CD1c-positive myeloid dendritic cell (primary cell): ENCODE measurements around the gene SLC35F1.

Source experiments
- DNase-seq: peaks from one replicate; pipeline ENCODE4 v3.0.0-alpha.2; 2016; ENCODE audit errors: extremely low spot score

SLC35F1 gene

DNA sequence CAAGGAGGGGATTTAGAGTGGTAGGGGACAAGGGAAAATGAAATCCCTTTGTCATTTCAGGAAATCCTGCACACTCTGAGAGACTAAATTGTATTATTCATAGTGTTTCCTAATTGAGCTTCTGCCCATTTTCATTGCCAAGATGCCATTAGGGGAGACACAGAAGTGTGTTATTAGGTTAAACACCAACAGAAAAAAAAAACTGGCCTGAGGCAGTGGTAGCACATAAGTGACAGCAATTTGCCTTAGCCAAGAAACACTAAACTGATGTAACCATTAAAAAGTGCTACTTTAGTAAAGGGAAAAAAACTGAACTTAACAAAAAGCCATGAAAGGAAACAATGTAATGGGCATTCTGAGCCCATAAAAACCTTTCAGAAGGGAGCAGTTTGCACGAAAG, 370.6 kb downstream of the SLC35F1 start:
- no peak for DNase-seq

DNA sequence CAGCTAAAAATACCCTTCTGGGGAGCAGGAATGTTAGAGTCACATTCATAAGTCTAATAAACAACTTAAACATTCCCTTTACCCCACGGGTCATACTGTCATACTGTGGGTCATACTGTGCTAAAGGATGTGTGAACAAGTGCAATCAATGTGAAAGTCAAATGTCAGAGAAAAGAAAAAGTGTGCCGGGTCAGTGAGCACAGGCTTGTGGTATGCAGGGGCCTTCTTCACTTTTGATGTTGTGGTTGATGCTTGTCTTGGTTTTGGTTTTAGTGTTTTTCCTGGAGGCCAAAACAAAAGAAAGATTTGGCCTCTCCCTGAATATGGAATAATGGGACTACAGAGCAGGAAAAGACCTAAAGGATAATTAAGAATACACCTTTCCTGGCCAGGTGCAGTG, 373.1 kb downstream of the SLC35F1 start:
- DNase-seq: no peak

- no peak for DNase-seq
These were observed 374.2 kb downstream of the SLC35F1 start for GRCh38 chr6:118281291-118281690.

DNA sequence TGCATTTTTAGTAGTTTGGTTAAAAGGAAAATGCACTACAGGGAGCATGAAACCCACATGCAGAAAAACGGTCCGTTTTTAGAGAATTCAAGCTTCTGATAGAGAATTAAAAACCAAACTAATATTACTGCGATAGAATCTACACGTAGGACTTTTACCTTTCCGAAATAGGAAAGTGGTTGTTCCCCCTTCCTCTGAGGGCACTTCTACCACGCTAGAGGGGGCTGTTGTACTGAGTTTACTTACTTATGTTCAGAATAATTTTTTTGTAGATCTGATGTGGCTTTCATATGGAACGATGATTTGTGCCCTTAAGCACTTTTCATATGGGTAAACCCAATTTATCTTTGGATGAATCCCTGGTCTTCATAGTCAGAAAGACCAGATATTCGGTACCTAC, 376.7 kb downstream of the SLC35F1 start:
- peak; percentile 59 for DNase-seq

GRCh38 chr6:118284736-118285360, 377.8 kb downstream of the SLC35F1 start:
- DNase-seq: no peak

DNA sequence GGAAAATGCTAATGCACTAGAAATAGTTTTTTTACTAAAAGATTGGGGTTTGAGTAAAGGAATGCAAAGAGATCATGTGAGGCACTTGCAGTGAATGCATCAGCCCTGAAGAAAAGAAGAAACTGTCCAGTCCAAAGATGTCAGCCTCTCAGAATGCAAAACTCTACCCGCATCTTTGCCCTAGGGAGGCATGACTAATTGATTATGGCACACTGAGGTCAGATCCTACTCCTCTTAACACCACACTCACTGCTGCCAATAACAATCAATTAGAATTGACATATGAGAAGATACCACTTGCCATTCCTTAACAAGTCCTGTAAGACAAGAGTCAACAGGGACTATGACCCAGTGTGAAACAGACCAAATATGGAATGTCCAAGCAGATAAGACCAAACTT, 378.7 kb downstream of the SLC35F1 start:
- no peak for DNase-seq

DNA sequence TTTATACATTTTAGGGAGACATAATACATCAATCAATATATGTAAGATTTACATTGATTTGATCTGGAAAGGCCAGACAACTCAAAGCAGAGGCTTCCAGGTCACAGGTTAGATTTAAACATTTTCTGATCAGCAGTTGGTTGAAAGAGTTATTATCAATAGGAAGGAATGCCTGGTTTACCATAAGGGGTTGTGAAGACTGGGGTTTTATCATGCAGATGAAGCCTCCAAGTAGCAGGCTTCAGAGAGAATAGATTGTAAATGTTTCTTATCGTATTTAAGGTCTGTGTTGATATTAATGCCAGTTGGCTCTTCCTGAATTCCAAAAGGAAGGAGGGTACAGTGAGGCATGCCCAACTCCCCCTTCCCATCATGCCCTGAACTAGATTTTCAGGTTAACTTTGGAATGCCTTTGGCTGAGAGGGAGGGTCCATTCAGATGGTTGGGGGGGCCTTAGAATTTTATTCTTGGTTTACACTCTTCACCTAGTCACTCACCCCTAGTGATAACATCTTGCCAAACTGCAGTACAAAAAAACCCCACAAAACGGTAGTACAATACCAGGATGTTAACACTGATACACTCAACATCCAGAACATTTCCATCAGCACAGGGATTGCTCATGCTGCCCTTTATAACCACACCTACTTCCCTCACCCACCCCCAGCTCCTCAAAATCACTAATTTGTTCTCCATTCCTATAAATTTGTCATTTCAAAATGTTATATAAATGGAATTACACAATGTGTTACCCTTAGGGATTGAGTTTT, 381.5 kb downstream of the SLC35F1 start:
- no peak for DNase-seq

DNA sequence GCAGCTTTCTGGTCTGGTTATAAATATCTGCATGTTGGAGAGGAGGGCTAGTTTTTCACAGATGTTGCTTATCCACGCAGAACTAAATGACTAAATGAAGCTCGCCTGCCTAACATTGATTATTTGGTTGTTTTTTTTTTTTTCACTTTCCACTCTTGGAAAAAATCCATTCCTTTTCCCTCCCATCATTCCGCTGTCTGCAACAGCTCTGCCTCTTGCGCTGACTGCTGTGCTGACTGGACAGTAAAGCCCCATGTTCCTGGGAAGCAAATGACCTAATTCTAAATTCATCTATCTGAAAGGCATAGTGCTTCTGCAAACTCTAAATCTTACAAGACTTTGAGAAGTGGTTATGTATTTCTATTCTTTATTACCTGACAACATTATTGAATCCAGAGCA, 385.5 kb downstream of the SLC35F1 start:
- no peak for DNase-seq

DNA sequence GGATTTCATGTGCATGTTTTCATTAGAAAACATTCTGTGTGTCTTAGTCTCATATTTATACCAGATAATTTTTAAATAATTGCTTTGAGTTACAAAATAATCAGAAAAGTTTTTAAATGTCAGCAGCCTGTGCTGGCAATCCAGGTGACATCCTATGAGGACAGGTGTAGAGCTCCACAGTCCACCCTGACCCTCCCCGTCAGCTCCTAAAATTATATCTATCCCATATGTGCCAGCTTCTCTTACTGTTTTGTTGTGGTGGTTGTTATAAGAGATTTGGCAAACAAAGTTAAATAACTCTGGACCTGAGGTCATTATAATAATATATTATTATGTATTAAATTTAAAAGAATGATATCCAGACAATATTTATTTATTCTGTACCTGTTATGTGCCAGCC, 387.8 kb downstream of the SLC35F1 start:
- no peak for DNase-seq

DNA sequence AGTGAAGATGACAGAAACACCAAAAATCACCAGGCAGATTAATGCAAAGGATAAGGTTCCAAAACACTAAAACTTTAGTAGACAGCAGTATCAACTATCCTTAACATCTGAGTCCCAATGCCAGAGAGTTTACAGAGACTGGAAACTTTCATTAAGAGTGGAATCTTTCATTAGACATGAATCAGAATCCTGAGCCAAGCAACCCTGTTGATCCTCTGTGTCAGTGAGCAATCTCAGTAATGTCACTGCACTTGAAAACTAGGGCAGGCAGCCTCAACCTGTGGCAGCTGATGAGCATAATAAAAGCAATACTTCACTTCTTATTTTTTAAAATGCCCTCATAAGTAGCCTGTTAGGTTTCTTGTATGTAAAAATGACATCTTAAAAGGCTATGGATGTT, 388.3 kb downstream of the SLC35F1 start:
- no peak for DNase-seq

DNA sequence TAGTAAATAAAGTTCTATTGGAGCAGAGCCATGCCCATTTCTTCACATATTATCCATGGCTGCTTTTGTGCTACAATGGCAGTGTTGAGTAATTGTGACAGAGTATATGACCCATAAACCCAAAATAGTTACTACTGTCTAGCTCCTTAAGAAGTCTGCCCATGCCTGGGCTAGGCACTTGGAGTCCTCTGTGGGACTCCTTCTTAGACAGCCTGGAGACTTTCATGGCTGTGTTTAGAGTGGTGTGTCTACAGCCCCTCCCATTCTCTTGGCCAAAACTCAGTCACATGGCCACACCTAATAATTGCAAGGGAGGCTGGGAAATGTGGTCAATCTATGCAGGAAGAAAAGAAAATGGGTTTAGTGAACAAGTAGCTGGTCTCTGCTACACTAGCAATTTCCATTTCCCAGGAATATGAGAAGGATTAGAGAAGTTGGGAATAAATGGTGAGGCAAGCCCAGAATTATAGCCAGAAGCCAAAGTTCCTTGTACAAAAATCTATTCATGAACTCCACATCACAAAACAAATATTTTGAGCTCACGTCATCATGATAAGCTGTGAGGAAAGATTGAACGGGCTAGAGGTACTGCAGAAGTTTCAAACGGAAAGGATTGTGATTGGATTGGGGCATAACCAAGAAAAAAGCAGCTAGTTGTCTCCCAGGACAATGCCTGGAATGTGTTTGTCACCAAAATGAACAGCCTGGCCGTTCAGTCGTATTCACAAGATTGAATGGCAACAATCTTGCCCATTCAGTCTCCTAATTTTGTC, 389.3 kb downstream of the SLC35F1 start:
- no peak for DNase-seq

GRCh38 chr6:118297821-118298220, 390.8 kb downstream of the SLC35F1 start:
- DNase-seq: no peak

DNA sequence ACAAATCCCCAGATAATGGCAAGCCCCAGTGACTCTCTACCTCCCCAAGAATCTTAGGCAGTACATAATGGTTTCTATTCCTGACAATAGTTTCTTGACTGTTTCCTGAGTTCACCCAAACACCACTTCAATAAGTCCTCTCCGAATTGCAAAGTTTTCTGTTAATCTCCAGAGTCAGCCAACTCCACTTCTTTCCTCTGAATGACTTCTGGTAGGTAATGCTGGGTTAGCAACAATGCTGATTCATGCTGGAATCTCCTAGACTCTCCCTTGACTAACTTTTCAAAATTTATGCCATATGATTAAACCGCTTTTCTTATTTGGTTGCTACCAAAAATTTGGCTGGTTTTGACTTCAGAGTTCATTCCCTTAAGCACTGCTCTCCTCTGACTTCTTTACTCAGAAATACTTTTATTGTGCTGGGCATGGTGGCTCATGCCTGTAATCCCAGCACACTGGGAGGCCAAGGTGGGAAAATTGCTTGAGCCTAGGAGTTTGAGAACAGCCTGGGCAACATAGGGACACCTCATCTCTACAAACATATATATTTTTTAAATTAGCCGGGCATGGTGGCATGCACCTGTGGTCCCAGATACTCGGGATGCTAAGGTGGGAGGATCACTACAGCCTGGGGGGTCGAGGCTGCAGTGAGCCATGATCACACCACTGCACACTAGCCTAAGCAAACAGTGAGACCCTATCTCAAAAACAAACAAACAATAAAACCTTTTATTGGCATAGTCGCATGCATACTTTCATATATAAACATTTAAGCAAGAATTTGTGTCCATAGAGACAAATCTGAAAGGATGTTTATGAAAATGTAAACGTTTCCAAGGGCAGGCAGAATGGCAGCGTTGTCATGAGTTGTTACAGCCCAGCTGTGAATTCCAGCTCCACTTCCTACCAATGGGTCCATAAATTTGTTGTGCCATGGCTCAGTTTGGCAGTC, 391.7 kb downstream of the SLC35F1 start:
- no peak for DNase-seq

- no peak for DNase-seq
These were observed 392.4 kb downstream of the SLC35F1 start for GRCh38 chr6:118299457-118299856.

GRCh38 chr6:118304321-118304720, 397.3 kb downstream of the SLC35F1 start:
- no peak for DNase-seq

GRCh38 chr6:118305081-118305480, 398.0 kb downstream of the SLC35F1 start:
- no peak for DNase-seq

GRCh38 chr6:118306392-118307238, 399.6 kb downstream of the SLC35F1 start:
- no peak for DNase-seq

DNA sequence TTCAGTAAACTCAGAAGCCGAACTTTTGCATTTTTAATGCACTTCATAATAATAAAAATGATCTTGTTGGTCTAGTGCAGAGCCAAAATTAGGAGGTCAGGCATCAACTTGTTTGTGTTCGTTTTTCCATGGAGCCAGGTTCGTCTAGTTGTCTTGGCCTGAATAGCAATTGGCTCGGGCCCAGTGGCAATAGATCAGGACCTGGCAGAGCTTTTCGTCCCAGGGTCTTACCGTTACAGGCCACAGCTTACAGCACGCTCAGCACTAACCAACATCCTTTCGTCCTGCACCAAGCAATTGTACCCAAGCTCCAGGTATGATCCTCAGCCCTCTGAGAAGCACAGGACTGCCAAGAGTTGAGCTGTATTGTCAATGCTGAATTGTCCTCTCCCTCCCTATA, 400.5 kb downstream of the SLC35F1 start:
- no peak for DNase-seq

GRCh38 chr6:118309337-118310093, 402.5 kb downstream of the SLC35F1 start:
- no peak for DNase-seq

GRCh38 chr6:118313208-118313607, 406.1 kb downstream of the SLC35F1 start:
- no peak for DNase-seq
